ENCODE data around the gene EFCAB10.
A peak's percentile ranks its signal among the peaks of the same experiment; 100 is the strongest.

DNA sequence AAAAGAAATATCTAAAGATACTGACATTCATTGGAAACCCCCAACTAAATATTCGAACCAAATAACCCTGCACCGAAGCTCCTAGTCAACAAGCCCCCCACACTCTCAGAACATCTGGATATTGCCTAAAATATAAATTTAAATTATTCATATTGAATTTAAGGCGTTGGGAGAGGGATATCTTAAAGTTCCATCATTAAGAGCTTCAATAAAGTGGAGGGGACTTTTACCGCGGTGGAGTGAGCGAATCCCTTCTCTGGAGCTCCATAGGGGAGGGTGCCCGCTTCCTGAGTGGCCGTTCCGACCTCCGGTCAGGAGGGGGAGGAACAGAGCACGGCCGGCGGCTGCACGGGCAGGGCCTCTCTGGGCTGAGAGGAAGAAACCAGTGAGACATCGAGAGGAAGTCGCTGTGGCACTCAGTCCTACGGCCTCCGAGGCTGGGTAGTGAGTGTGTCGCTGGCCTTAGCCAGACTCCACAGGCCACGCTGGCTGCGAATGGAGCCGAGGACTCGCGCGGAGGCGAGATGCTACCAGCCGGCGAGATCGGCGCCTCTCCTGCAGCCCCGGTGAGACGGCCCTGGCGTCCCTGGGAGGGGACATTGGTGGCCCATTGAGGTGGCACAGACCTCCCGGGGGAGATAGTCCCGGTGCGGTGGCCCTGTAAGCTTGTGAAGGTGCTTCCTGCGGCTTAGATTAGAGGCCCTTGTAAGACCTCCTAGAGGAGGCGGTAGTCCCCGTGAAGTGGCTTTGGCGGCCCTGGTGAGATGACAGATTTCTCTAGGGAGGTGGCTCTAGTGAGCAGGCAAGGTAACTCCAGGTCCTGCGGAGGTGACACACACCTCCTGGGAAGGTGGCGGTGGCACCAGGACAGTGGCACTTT is 49.3 kb downstream of the EFCAB10 start, which contains the start of gene RINT1:
- peak; percentile 96 for TF ChIP-seq POLR2AphosphoS5 (IDR thresholded peaks at IDR 0.05; ENCODE audit: borderline replicate concordance, low read depth, low read length)
- no peak for TF ChIP-seq EZH2 (IDR thresholded peaks at IDR 0.05)
